ENCODE data around the gene ARHGAP15.
"Not testable (repeated sequence)": the region's sequence is repeated elsewhere in the genome, so short reads cannot be mapped to it uniquely, and the experiment has no call there.

Gene ARHGAP15

GRCh38 chr2:143499061-143499460 is 369.8 kb downstream of the ARHGAP15 start:
- no peak for DNase-seq

- DNase-seq, result no peak
Observed at GRCh38 chr2:143501106-143501676, 372.0 kb downstream of the ARHGAP15 start.

GRCh38 chr2:143503280-143503679 is 374.1 kb downstream of the ARHGAP15 start:
- no peak for DNase-seq

GRCh38 chr2:143504397-143504796 is 375.2 kb downstream of the ARHGAP15 start:
- no peak for DNase-seq

GRCh38 chr2:143505542-143505941 is 376.3 kb downstream of the ARHGAP15 start:
- peak; percentile 40 for DNase-seq

GRCh38 chr2:143513081-143513480 is 383.9 kb downstream of the ARHGAP15 start:
- DNase-seq, result no peak

- no peak for DNase-seq
Observed at GRCh38 chr2:143514413-143514812, 385.2 kb downstream of the ARHGAP15 start.

GRCh38 chr2:143515318-143515717 is 386.1 kb downstream of the ARHGAP15 start:
- no peak for DNase-seq

GRCh38 chr2:143519521-143519920 is 390.3 kb downstream of the ARHGAP15 start:
- DNase-seq, result no peak

GRCh38 chr2:143521396-143521795 is 392.2 kb downstream of the ARHGAP15 start:
- no peak for DNase-seq

- DNase-seq, result no peak
Observed at GRCh38 chr2:143522699-143523098, 393.5 kb downstream of the ARHGAP15 start.

GRCh38 chr2:143524119-143524553 is 394.9 kb downstream of the ARHGAP15 start:
- no peak for DNase-seq

- no peak for DNase-seq
Observed at GRCh38 chr2:143524559-143525401, 395.6 kb downstream of the ARHGAP15 start.

GRCh38 chr2:143525402-143525860 is 396.2 kb downstream of the ARHGAP15 start:
- DNase-seq, result no peak

- DNase-seq, result no peak
Observed at GRCh38 chr2:143526498-143526897, 397.3 kb downstream of the ARHGAP15 start.

- no peak for DNase-seq
Observed at GRCh38 chr2:143528021-143528420, 398.8 kb downstream of the ARHGAP15 start.

- no peak for DNase-seq
Observed at GRCh38 chr2:143529118-143529720, 400.0 kb downstream of the ARHGAP15 start.

- no peak for DNase-seq
Observed at GRCh38 chr2:143530758-143531157, 401.5 kb downstream of the ARHGAP15 start.

- no peak for DNase-seq
Observed at GRCh38 chr2:143532061-143532460, 402.8 kb downstream of the ARHGAP15 start.

GRCh38 chr2:143533846-143534245 is 404.6 kb downstream of the ARHGAP15 start:
- no peak for DNase-seq

- DNase-seq, result no peak
Observed at GRCh38 chr2:143535802-143536201, 406.6 kb downstream of the ARHGAP15 start.

- not testable (repeated sequence) for DNase-seq
Observed at GRCh38 chr2:143541899-143542298, 412.7 kb downstream of the ARHGAP15 start.

- no peak for DNase-seq
Observed at GRCh38 chr2:143545059-143545948, 416.1 kb downstream of the ARHGAP15 start.
